SK-N-MC (cell line): ENCODE measurements around the gene CD101.

Source experiments
- DNase-seq: peaks from one replicate; pipeline ENCODE4 v3.0.0-alpha.2; 2011; ENCODE audit warnings: low read depth, low spot score
- H3K27ac ChIP-seq: fragments of 200-600 bp; sonication (generic); 2 replicates; pipeline ENCODE4 v1.5.1; 2016; ENCODE audit warnings: mixed run types
- H3K36me3 ChIP-seq: fragments of 200-600 bp; sonication (generic); 2 replicates; pipeline ENCODE4 v1.6.1; 2017; ENCODE audit warnings: antibody characterized with exemption, low read length, mixed read lengths; ENCODE audit not compliant: insufficient read depth
- H3K4me3 ChIP-seq: fragments of 200-600 bp; sonication (generic); 2 replicates; pipeline ENCODE4 v1.5.1; 2016
- H3K9ac ChIP-seq: fragments of 200-600 bp; sonication (generic); 2 replicates; pipeline ENCODE4 v1.8.0; 2017; ENCODE audit warnings: mixed run types, mixed read lengths; ENCODE audit not compliant: insufficient read length
- H3K9me3 ChIP-seq: fragments of 200-600 bp; sonication (generic); 2 replicates; pipeline ENCODE4 v1.6.1; 2017; ENCODE audit warnings: low read depth, mild to moderate bottlenecking, antibody characterized with exemption, low read length, moderate library complexity, mixed read lengths
- EZH2 ChIP-seq: fragments of 200-600 bp; sonication (generic); IDR thresholded peaks from one replicate; pipeline ENCODE4 v1.6.1; 2017; ENCODE audit warnings: antibody characterized with exemption
- FOXP2 ChIP-seq: optimal IDR thresholded peaks from 2 replicates; pipeline ENCODE3; 2011; ENCODE audit warnings: mild to moderate bottlenecking, moderate library complexity; ENCODE audit not compliant: insufficient read depth; ENCODE audit errors: extremely low read length, control extremely low read depth
- POLR2AphosphoS5 ChIP-seq: IDR thresholded peaks from 2 replicates; pipeline ENCODE4 v1.6.1; 2012; ENCODE audit warnings: mild to moderate bottlenecking, low read depth, low read length, borderline replicate concordance

CD101 gene

GRCh38 chr1:117032266-117032665 lies 30.7 kb downstream of the CD101 start:
- no peak for TF ChIP-seq FOXP2
- no peak for TF ChIP-seq EZH2
- TF ChIP-seq POLR2AphosphoS5 = no peak
- no peak overlapping the region for H3K9ac ChIP-seq
- no peak for DNase-seq
- H3K27ac ChIP-seq = no peak overlapping the region
- no peak overlapping the region for H3K4me3 ChIP-seq
- no peaks in the 10 kb centered on the region for H3K9me3 ChIP-seq
- H3K36me3 ChIP-seq = no peaks in the 10 kb centered on the region

DNA sequence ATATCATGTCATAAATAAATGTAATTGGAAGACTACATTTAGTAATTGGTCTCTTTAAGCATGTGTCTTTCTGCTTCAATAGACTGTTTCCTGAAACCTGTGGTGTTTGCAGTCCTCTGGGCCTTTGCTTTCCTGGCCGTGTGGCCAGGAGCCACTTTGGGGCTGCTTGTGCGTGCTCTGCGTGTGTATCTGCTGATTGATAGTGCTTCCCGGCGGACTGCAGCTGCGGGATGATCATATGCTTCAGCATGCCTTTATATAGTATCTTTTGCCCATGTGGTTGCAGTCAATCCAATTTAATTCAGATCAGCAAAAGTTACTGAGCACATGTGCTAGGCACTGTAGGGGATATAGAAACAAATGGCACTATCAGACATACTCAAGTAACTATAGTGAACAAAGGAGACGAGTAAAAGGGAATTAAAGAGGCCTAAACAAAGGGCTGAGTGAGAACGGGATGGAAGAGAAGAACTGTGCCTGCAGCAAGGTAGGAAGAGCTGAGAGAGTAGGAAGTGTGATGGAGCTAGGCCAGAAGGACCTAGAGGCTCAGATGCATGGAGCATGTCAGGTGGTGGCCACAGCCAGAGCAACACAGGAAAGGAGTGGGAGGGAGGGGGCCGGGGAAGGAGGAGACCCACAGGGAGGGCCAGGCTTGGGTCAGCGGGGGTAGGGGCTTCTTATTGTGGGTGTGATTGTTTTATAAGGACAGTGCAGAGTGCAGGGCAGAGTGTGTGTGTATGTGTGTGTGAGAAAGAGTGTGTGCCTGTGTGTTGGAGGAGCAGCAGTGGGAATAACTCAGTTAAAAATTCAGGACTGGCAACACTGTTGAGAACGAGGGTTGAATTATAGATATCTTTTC lies 31.4 kb downstream of the CD101 start:
- no peak overlapping the region for H3K27ac ChIP-seq
- H3K36me3 ChIP-seq = no peaks in the 10 kb centered on the region
- TF ChIP-seq FOXP2 (no peak), POLR2AphosphoS5 (no peak), EZH2 (no peak)

GRCh38 chr1:117033772-117034171 lies 32.2 kb downstream of the CD101 start:
- H3K27ac ChIP-seq = no peak overlapping the region
- no peak for DNase-seq
- TF ChIP-seq FOXP2 (no peak), POLR2AphosphoS5 (no peak), EZH2 (no peak)
- H3K4me3 ChIP-seq = no peak overlapping the region
- no peak overlapping the region for H3K9ac ChIP-seq
- no peaks in the 10 kb centered on the region for H3K36me3 ChIP-seq
- H3K9me3 ChIP-seq = no peaks in the 10 kb centered on the region

More for the DNA sequence above, 31.4 kb downstream of the CD101 start:
- Histone ChIP-seq H3K9ac (no peak overlapping the region), H3K9me3 (no peaks in the 10 kb centered on the region), H3K4me3 (no peak overlapping the region)
- no peak for DNase-seq

DNA sequence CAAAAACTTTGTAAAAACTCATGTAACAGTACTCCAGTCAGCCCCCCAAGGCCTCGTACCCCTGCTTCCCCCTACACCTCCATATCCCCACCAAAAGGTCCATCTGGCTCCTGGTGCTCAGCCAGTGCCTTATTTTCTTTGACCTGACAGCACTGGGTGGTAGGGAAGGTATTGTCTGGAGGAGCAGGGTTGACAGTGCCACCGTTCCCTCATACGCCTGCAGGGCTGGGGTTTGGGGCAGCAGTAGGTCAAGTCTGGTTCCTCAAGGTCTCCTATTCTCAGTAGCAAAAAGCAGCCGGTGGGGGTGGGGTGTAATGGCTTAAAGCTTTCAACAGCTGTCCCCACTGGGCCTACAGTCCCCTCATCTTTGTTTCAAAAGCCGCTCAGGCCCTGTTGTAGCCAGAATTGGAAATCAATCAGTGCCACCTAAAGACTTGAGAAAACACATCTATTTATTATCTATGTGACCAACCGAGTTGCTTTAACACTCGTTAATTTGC lies 33.3 kb downstream of the CD101 start:
- DNase-seq = no peak
- no peak overlapping the region for H3K27ac ChIP-seq
- TF ChIP-seq EZH2 (no peak), FOXP2 (no peak), POLR2AphosphoS5 (no peak)

GRCh38 chr1:117036018-117036461 lies 34.5 kb downstream of the CD101 start:
- Histone ChIP-seq H3K9me3 (no peaks in the 10 kb centered on the region), H3K27ac (no peak overlapping the region)

More for the DNA sequence above, 33.3 kb downstream of the CD101 start:
- H3K9ac ChIP-seq = no peak overlapping the region
- H3K9me3 ChIP-seq = no peaks in the 10 kb centered on the region
- H3K4me3 ChIP-seq = no peak overlapping the region
- no peaks in the 10 kb centered on the region for H3K36me3 ChIP-seq

DNA sequence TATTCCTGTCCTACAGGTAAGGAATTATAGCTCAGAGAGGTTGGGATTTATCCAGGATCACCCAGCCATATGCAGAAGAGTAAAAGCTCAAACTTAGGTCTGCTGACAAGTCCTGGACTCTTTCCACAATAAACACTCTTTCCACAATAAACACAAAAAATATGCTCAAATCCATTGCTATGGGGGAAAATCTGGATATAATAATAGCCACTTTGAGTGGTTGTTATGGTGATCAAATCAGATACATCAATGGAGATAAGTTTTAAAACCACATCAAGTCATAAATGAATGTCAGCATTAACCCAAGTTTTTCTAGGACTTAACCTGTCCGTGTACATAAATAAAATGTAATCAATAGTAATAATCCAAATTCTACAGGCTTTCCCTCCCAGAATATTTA lies 36.2 kb downstream of the CD101 start:
- H3K9me3 ChIP-seq = no peaks in the 10 kb centered on the region
- H3K27ac ChIP-seq = no peak overlapping the region
- DNase-seq = no peak
- H3K9ac ChIP-seq = no peak overlapping the region
- TF ChIP-seq FOXP2 (no peak), POLR2AphosphoS5 (no peak), EZH2 (no peak)
- H3K4me3 ChIP-seq = no peak overlapping the region
- no peaks in the 10 kb centered on the region for H3K36me3 ChIP-seq

More at GRCh38 chr1:117036018-117036461, 34.5 kb downstream of the CD101 start:
- Histone ChIP-seq H3K36me3 (no peaks in the 10 kb centered on the region), H3K4me3 (no peak overlapping the region), H3K9ac (no peak overlapping the region)
- TF ChIP-seq POLR2AphosphoS5 (no peak), EZH2 (no peak), FOXP2 (no peak)
- no peak for DNase-seq

- DNase-seq = no peak
- Histone ChIP-seq H3K27ac (no peak overlapping the region), H3K9me3 (no peaks in the 10 kb centered on the region), H3K4me3 (no peak overlapping the region), H3K36me3 (no peaks in the 10 kb centered on the region), H3K9ac (no peak overlapping the region)
- TF ChIP-seq FOXP2 (no peak), POLR2AphosphoS5 (no peak), EZH2 (no peak)
Observed at GRCh38 chr1:117038236-117038635, 36.7 kb downstream of the CD101 start.

DNA sequence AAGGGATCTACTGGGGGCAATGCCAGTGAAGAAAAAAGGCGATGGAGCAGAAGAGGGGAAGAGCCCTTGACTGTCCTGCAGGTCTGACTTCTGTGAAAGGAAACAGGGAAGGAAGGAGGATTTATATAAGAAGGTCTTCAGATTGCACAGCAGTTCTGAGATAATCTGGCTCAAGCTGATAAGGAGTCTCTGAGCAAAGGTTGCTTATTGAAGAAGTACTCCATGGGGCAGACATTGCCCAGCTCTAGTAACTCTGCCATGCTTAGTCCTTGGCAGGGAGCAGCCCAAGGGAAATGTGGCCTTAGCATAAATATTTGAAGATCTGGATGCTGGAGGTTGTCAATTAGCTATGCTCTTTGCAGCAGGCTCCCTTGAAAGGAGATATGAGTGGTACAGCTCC lies 42.7 kb downstream of the CD101 start:
- Histone ChIP-seq H3K4me3 (no peak overlapping the region), H3K9me3 (no peaks in the 10 kb centered on the region), H3K27ac (no peak overlapping the region), H3K9ac (no peak overlapping the region), H3K36me3 (no peaks in the 10 kb centered on the region)
- no peak for TF ChIP-seq EZH2
- no peak for TF ChIP-seq FOXP2
- TF ChIP-seq POLR2AphosphoS5 = no peak
- DNase-seq = no peak

- Histone ChIP-seq H3K36me3 (no peaks in the 10 kb centered on the region), H3K9ac (no peak overlapping the region), H3K27ac (no peak overlapping the region), H3K4me3 (no peak overlapping the region), H3K9me3 (no peaks in the 10 kb centered on the region)
- DNase-seq = no peak
- TF ChIP-seq FOXP2 (no peak), POLR2AphosphoS5 (no peak), EZH2 (no peak)
Observed at GRCh38 chr1:117045644-117046043, 44.1 kb downstream of the CD101 start.
